H1 (cell line): Measurements from ENCODE around the gene SND1. TPM values are rescaled to one million over a fixed set of nuclear protein-coding genes. Genes with fewer than 3 reads are reported as not detected.

Experiments used
- CTCF ChIA-PET: fragments of 300-600 bp; sonication (Branson Sonifier 250); formaldehyde crosslinking; loops from one replicate; lab custom pipeline; 2021; ENCODE audit not compliant: partially characterized antibody; lab: Charles Lee
- POLR2A ChIA-PET: fragments of 300-600 bp; sonication (Branson Sonifier 250); formaldehyde crosslinking; loops from one replicate; lab custom pipeline; 2021; ENCODE audit warnings: inconsistent platforms; ENCODE audit not compliant: partially characterized antibody; lab: Charles Lee
- DNase-seq, 2 experiments: peaks; one replicate each; pipeline versions ENCODE4 v3.0.0 to v3.0.0-alpha.2; 2010 to 2022; ENCODE audit warnings: low spot score in 2 of 2, low read depth in 1 of 2, mixed read lengths in 1 of 2
- FAIRE-seq: peaks from 2 replicates; lab custom pipeline; 2011; peaks lifted over from hg19 to GRCh38; lab: Jason Lieb, UNC
- H2AFZ ChIP-seq: 2 replicates; pipeline ENCODE4 v1.8.1; 2012; ENCODE audit warnings: low read length, inconsistent platforms
- H2AK5ac ChIP-seq: 2 replicates; pipeline ENCODE4 v1.6.1; 2013; ENCODE audit warnings: low read depth, low read length
- H2BK120ac ChIP-seq: replicated peaks from 2 replicates; pipeline ENCODE3; 2013; ENCODE audit warnings: low read depth, low read length, inconsistent platforms
- H2BK12ac ChIP-seq: 2 replicates; pipeline ENCODE4 v1.6.1; 2013; ENCODE audit warnings: low read depth, low read length
- H2BK15ac ChIP-seq: 2 replicates; pipeline ENCODE4 v1.6.1; 2013; ENCODE audit warnings: low read length
- H2BK20ac ChIP-seq: 2 replicates; pipeline ENCODE4 v1.6.1; 2013; ENCODE audit warnings: low read length
- H2BK5ac ChIP-seq: 2 replicates; pipeline ENCODE4 v1.6.1; 2013; ENCODE audit warnings: low read depth, low read length
- H3K14ac ChIP-seq: 2 replicates; pipeline ENCODE4 v1.6.1; 2013; ENCODE audit warnings: inconsistent platforms; ENCODE audit not compliant: insufficient read length
- H3K18ac ChIP-seq: 2 replicates; pipeline ENCODE4 v1.6.1; 2013; ENCODE audit warnings: low read length; ENCODE audit errors: extremely low read depth
- H3K23ac ChIP-seq: 2 replicates; pipeline ENCODE4 v1.6.1; 2013; ENCODE audit warnings: inconsistent platforms; ENCODE audit not compliant: insufficient read length
- H3K23me2 ChIP-seq: 2 replicates; pipeline ENCODE4 v1.6.1; 2013; ENCODE audit warnings: low read depth, low read length
- H3K27ac ChIP-seq: 2 replicates; pipeline ENCODE4 v1.6.1; 2011; ENCODE audit warnings: low read depth, low read length, inconsistent platforms
- H3K27me3 ChIP-seq, 4 experiments: replicated peaks in 1 of 4; 1 replicate in 1 of 4; 2 replicates in 3 of 4; pipeline versions ENCODE4 v1.6.1 to v1.8.1; 2011 to 2013; ENCODE audit warnings: low read length in 3 of 4, mild to moderate bottlenecking in 3 of 4, inconsistent platforms in 2 of 4, mixed read lengths in 2 of 4, moderate library complexity in 1 of 4; ENCODE audit not compliant: control insufficient read depth in 3 of 4, insufficient read depth in 3 of 4; ENCODE audit errors: extremely low read depth in 1 of 4
- H3K36me3 ChIP-seq, 4 experiments: 2 replicates each; pipeline versions ENCODE4 v1.6.1 to v1.8.1; 2011 to 2013; ENCODE audit warnings: mild to moderate bottlenecking in 4 of 4, low read length in 3 of 4, moderate library complexity in 2 of 4, control low read depth in 1 of 4, inconsistent platforms in 1 of 4; ENCODE audit not compliant: insufficient read depth in 4 of 4, control insufficient read depth in 2 of 4
- H3K4ac ChIP-seq: replicated peaks from 2 replicates; pipeline ENCODE3; 2013; ENCODE audit warnings: low read length, low read depth, mixed read lengths, inconsistent platforms; ENCODE audit not compliant: insufficient read length
- H3K4me1 ChIP-seq, 4 experiments: replicated peaks in 1 of 4; 1 replicate in 1 of 4; 2 replicates in 3 of 4; pipeline versions ENCODE4 v1.6.1 to v1.8.1; 2011 to 2013; ENCODE audit warnings: low read length in 3 of 4, inconsistent platforms in 2 of 4, mixed read lengths in 1 of 4; ENCODE audit not compliant: insufficient read depth in 4 of 4, control insufficient read depth in 3 of 4
- H3K4me2 ChIP-seq, 2 experiments: 2 replicates each; pipeline versions ENCODE4 v1.6.1 to v1.8.1; 2011 to 2013; ENCODE audit warnings: low read depth in 2 of 2, low read length in 2 of 2, control low read depth in 1 of 2, inconsistent platforms in 1 of 2, mild to moderate bottlenecking in 1 of 2; ENCODE audit not compliant: insufficient read depth in 1 of 2
- H3K4me3 ChIP-seq, 4 experiments: fragments of 200-600, 300-600 bp in 1 of 4; sonication (generic), shearing (Covaris generic), sonication (Bioruptor Twin) in 1 of 4; 2 replicates each; pipeline versions ENCODE4 v1.5.1 to v1.8.1; 2011 to 2016; ENCODE audit warnings: low read length in 4 of 4, low read depth in 3 of 4, control low read depth in 2 of 4, inconsistent platforms in 2 of 4, mild to moderate bottlenecking in 2 of 4, mixed read lengths in 1 of 4, moderate library complexity in 1 of 4; ENCODE audit not compliant: insufficient read depth in 2 of 4; ENCODE audit errors: extremely low read depth in 1 of 4
- H3K56ac ChIP-seq: replicated peaks from 2 replicates; pipeline ENCODE3; 2013; ENCODE audit warnings: low read depth, mild to moderate bottlenecking, mixed read lengths, low read length, inconsistent platforms; ENCODE audit not compliant: insufficient read length
- H3K79me1 ChIP-seq: 2 replicates; pipeline ENCODE4 v1.6.1; 2013; ENCODE audit warnings: low read depth, low read length, control low read depth
- H3K79me2 ChIP-seq, 2 experiments: 2 replicates each; pipeline versions ENCODE4 v1.6.1 to v1.8.1; 2012 to 2013; ENCODE audit warnings: low read length in 2 of 2, mild to moderate bottlenecking in 2 of 2, inconsistent platforms in 1 of 2; ENCODE audit not compliant: insufficient read depth in 2 of 2, control insufficient read depth in 1 of 2
- H3K9ac ChIP-seq, 4 experiments: replicated peaks in 1 of 4; 1 replicate in 1 of 4; 2 replicates in 3 of 4; pipeline versions ENCODE4 v1.6.1 to v1.8.1; 2011 to 2013; ENCODE audit warnings: low read depth in 3 of 4, low read length in 3 of 4, control low read depth in 2 of 4, mild to moderate bottlenecking in 2 of 4, moderate library complexity in 2 of 4, inconsistent platforms in 1 of 4; ENCODE audit errors: extremely low read depth in 1 of 4
- H3K9me3 ChIP-seq, 2 experiments: 2 replicates each; pipeline versions ENCODE4 v1.6.1 to v1.8.1; 2012 to 2013; ENCODE audit warnings: mild to moderate bottlenecking in 2 of 2, moderate library complexity in 2 of 2, control low read depth in 1 of 2, inconsistent platforms in 1 of 2, low read depth in 1 of 2, low read length in 1 of 2, mixed read lengths in 1 of 2; ENCODE audit not compliant: insufficient read depth in 2 of 2
- H4K20me1 ChIP-seq, 2 experiments: replicated peaks in 1 of 2; 2 replicates each; pipeline versions ENCODE3 to v1.8.1; 2011 to 2013; ENCODE audit warnings: inconsistent platforms in 2 of 2, low read length in 2 of 2, mild to moderate bottlenecking in 1 of 2; ENCODE audit not compliant: insufficient read depth in 2 of 2, control insufficient read depth in 1 of 2
- H4K5ac ChIP-seq: 2 replicates; pipeline ENCODE4 v1.6.1; 2013; ENCODE audit warnings: low read length, low read depth, mixed read lengths, inconsistent platforms; ENCODE audit not compliant: insufficient read length
- H4K8ac ChIP-seq: 2 replicates; pipeline ENCODE4 v1.8.0; 2013; ENCODE audit warnings: mild to moderate bottlenecking, moderate library complexity, low read length, inconsistent platforms; ENCODE audit not compliant: insufficient read depth; ENCODE audit errors: extremely low read depth
- H4K91ac ChIP-seq: replicated peaks from 2 replicates; pipeline ENCODE3; 2013; ENCODE audit warnings: low read length, mixed read lengths, inconsistent platforms; ENCODE audit not compliant: insufficient read length
- CTBP2 ChIP-seq: IDR thresholded peaks from 2 replicates; pipeline ENCODE4 v1.7.0; 2011; ENCODE audit warnings: borderline replicate concordance, mild to moderate bottlenecking, moderate library complexity, mixed read lengths, low read length; ENCODE audit not compliant: insufficient read depth, insufficient read length
- WGBS, 2 experiments: shearing (Covaris generic) in 1 of 2; methylation state at CpG; one replicate each; pipeline versions ENCODE4 v1.1.6 to v1.1.7; 2013 to 2015; ENCODE audit warnings: low lambda C conversion rate in 2 of 2, mixed read lengths in 2 of 2, inconsistent platforms in 1 of 2, low coverage in 1 of 2, missing lambda C conversion rate in 1 of 2; ENCODE audit not compliant: insufficient replicate concordance in 2 of 2, insufficient coverage in 1 of 2, insufficient read length in 1 of 2; ENCODE audit errors: extremely low coverage in 1 of 2, missing lambda C conversion rate in 1 of 2; 5-methylcytosine and 5-hydroxymethylcytosine counted together
- polyA plus RNA-seq, 7 experiments: library from polyadenylated mRNA; depleted of rRNA in 3 of 7; stranded (reverse) in 5 of 7; unstranded in 2 of 7; fragments of >200 nt in 5 of 7; fragments of 200-250 nt in 2 of 7; gene quantifications; 1 replicate in 5 of 7; 2 replicates in 1 of 7; 4 replicates in 1 of 7; pipeline versions ENCODE4 v1.2.1 to v1.2.3, GENCODE V29; 2011 to 2013; ENCODE audit warnings: missing spikeins in 2 of 7, mixed read lengths in 2 of 7
- total RNA-seq: library from RNA; stranded (reverse); fragmentation: NEBNext Ultra II Directional; extraction: Animal tissue kit (Norgen Biotek cat#: 25700); gene quantifications from 2 replicates; pipeline ENCODE4 v1.2.1, GENCODE V29; 2021

SND1 gene
- total and polyA plus RNA-seq, 2 of the 8 experiments (the other 6 are each of a cell fraction or from before 2014, with no cell fraction given), result 122 to 290 TPM

DNA sequence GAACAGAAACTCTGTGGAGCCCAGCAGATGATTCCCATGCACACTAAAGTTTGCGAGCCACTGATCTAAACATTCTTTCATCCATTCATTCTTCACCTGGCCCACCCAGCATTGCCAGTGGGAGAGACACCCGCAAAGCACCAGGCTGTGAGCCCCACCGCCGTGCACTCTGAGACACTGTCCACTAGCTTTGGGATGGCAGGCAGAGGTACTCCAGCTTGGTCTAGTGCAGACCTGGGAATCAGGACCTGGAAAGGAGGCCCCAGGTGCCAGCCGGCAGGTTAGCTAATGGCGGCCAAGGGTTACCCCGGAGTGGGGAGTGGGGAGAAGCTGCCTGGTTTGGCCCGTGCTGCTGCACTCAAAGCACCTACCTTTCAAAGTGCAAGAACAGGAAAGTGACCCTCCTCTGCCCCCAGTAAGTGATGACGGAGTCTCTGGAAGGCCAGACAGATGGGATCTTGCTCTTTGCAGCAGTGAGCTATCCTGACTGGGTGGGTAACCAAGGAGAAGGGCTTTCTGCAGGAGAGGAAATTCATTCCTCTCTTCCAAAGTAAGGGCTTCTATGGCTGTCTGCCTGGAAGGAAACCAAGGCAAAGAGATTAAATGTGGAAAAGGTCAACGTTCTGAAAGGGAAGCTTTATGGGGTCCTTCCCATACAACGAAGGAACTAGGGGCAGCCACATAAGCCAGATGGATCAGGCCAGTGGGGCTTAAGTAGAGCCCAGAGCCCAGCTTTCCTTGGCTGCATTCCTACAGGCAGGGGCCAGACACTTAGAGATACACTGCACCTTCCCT is 453.4 kb downstream of the SND1 start:
- H2BK20ac ChIP-seq, result no peak overlapping the region
- no peak overlapping the region for H2BK5ac ChIP-seq
- H3K23ac ChIP-seq, result no peak overlapping the region
- H3K27ac ChIP-seq, result no peak overlapping the region
- H3K9me3 ChIP-seq, result no peaks in the 10 kb centered on the region
- no peak overlapping the region; the same call in 1 of the 2 replicates for H4K8ac ChIP-seq
- no peak for TF ChIP-seq CTBP2
- CTCF ChIA-PET, result interaction anchor here (0.7 to 21.0 kb wide), 10 partner anchors 12 to 520 kb away, joined by 3 to 221 read pairs (median 5); no protein-coding TSS in a partner anchor
- H3K79me1 ChIP-seq, result no peaks in the 10 kb centered on the region
- no peak overlapping the region for H3K4ac ChIP-seq
- H3K4me2 ChIP-seq, result no peak overlapping the region; a peak in 1 of 4 replicates
- H2AFZ ChIP-seq, result no peak overlapping the region
- peaks cover 0 to under 1% of the 10 kb centered on the region in 2 experiments for H4K20me1 ChIP-seq
- H3K23me2 ChIP-seq, result peaks cover 2% of the 10 kb centered on the region; the same call in 1 of the 2 replicates
- POLR2A ChIA-PET, result interaction anchor here (0.7 to 3.1 kb wide), 5 partner anchors 11 to 132 kb away, joined by 3 to 13 read pairs (median 5); no protein-coding TSS in a partner anchor
- H3K14ac ChIP-seq, result no peak overlapping the region
- DNase-seq, result no peak
- H3K27me3 ChIP-seq, result peaks cover 13 to 39% (median 28%) of the 10 kb centered on the region in 4 experiments
- FAIRE-seq, result no peak
- H3K36me3 ChIP-seq, result no peaks in the 10 kb centered on the region
- no peak overlapping the region for H3K56ac ChIP-seq
- no peak overlapping the region for H2BK12ac ChIP-seq
- H3K9ac ChIP-seq, result no peak overlapping the region
- no peak overlapping the region for H3K4me3 ChIP-seq
- H3K4me1 ChIP-seq, result no peaks in the 10 kb centered on the region; a peak in 3 of 7 replicates
- no peak overlapping the region for H3K18ac ChIP-seq
- no peak overlapping the region for H4K91ac ChIP-seq
- no peak overlapping the region for H2AK5ac ChIP-seq
- H4K5ac ChIP-seq, result no peak overlapping the region
- H2BK120ac ChIP-seq, result no peak overlapping the region
- no peaks in the 10 kb centered on the region for H3K79me2 ChIP-seq
- no peak overlapping the region for H2BK15ac ChIP-seq
- 94% methylated on average over 11 of the region's 11 CpGs; no CpG with 5 or more reads in 1 of the 2 experiments for WGBS, 2 experiments
